NCI-H226 (cell line): ENCODE measurements around the gene FAM117A.

Experiments used
- DNase-seq: peaks from one replicate; pipeline ENCODE4 v3.0.0-alpha.2; 2015

FAM117A gene

GRCh38 chr17:49707246-49707607 is 56.7 kb downstream of the FAM117A start:
- DNase-seq = no peak

DNA sequence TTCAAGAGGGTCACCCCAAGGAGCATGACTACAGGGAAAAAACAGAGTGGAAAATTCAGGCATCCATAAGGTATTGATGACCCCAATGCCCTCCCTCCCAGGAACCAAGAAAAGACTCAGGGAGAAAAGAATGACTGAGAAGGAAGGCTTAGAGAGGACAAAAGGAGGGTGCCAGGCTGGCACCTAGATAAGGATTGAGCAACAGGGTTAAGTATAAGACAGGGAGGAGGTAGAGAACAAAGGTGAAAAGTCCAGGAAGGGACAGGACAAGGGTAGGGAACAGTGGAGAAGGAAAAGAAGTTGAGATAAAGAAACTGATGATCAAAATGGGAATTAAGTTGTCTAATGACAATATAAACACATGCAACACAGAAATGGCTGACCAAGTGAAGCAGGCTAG is 58.7 kb downstream of the FAM117A start:
- no peak for DNase-seq

DNA sequence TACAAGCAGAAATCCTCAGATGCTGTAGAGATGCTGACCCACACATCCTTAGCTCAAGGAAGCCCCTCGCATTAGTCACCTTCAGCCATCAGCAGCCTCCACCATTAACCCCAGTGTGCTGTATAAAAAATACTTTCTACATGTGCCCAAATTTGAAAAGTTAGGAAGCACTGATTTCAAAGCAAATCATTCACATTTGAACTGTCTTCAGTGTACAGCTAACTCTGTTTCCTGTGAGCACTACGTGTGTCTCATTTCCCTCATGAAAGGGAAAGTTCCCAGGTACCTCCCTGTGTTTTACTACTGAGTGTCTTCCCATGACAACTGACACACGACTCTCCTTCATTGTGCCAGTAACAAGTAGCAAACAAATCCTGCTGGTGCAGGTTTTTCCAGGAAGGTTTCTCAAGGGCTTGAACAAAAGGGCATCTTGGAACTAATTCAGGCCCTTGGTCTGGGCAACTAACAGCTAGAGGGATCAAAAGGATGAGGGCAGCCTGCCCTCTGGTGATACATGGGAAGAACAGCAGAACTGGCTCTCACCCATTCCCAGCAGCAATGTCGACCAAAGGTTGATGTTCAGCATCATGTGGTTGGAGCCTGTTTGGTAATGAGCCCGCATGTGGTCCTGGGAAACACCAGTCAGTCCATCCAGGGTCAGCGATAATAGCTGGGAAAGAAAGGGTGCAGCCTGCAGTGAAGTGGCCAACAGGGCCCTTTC is 60.2 kb downstream of the FAM117A start:
- peak; percentile 39 for DNase-seq

DNA sequence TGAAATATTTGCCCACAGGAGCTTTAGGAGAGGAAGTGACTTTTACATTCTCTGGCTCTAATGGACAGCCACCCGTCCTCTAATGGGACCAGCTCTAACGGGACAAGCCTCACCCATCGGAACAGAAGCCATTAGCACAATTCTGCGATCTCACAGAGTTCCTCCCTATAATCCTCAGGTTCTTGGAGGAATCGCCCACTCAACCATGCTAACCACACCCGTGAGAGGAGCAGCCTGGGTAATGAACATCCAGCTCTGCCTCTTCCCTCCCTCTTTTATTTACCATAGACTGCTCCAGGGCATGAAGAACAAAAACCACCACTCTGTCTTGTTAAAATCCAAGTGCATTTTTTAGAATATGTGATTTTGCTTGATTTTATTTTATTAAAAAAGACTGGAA is 63.0 kb downstream of the FAM117A start:
- no peak for DNase-seq

DNA sequence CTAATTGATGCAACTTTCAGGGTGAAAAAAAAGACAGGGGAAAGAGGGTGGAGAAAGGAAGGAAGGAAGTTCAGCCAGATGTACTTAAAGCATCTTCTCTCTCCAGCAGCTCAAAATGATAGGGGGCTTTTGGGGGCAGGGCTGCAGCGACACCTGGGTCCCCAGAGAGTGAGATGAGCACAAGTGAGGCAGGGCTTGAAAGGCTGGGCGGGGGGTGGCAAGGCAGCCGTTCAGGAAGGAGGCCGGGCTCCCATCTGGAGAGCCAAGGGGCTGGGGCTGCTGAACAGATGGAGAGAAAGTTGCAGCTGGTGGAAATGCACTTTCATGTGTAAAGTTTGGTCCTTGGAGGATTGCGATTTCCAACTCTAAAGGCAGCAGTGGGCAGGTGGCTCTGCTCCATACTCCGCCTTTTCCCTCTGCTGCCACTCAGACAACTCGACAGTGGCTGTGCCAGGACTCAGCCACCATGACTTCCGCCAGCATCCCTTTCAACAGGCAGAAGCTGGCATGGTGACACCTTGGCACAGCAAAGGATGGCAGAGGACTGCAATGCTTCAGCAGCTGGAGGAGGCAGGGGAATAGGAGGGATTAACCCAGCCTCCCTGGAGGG is 63.9 kb downstream of the FAM117A start:
- no peak for DNase-seq

- no peak for DNase-seq
Observed at GRCh38 chr17:49698005-49698404, 65.9 kb downstream of the FAM117A start.

- no peak for DNase-seq
Observed at GRCh38 chr17:49696233-49696761, 67.6 kb downstream of the FAM117A start.

- DNase-seq = no peak
Observed at GRCh38 chr17:49695698-49696232, 68.2 kb downstream of the FAM117A start.

- no peak for DNase-seq
Observed at GRCh38 chr17:49694847-49695697, 68.9 kb downstream of the FAM117A start.

DNA sequence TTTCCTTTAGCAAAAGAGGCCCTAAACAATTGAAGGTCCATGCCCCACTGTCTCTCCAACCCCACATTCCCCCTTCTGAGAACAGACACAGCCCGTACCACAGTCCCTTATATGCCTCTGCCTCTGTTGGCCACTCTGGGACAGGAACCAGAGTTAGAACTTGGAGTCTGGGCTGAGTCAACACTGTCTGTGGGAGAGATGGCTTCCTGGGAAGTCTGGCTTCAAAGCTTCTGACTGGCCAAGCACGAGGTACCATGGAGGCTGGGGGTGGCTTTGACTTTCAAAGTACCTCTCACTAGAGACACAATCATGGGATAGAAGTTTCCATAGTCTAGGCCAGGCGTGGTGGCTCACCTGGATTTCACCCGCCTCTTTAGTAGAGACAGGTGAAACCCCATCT is 71.2 kb downstream of the FAM117A start:
- DNase-seq = no peak

GRCh38 chr17:49691677-49692191 is 72.2 kb downstream of the FAM117A start:
- no peak for DNase-seq

GRCh38 chr17:49691086-49691676 is 72.8 kb downstream of the FAM117A start:
- DNase-seq = no peak

DNA sequence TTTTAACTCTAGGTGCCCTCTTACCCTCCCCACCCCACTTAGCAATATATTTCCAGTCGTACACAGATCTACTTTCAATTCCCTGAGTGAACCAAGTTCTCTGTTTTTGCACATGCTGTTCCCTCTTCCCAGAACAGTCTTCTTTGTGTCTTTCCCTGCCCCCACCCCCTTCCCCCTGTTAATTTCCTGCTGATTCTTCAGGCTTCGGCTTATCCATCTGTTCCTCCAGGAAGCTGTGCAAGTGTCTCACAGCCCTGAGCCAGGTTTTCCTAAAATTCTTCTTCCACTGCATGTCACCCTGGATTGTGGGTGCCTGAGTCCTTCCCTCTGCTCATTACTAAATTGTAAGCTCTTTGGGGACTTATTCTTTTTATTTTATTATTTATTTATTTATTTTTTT is 73.7 kb downstream of the FAM117A start:
- no peak for DNase-seq

- no peak for DNase-seq
Observed at GRCh38 chr17:49688848-49689247, 75.1 kb downstream of the FAM117A start.

DNA sequence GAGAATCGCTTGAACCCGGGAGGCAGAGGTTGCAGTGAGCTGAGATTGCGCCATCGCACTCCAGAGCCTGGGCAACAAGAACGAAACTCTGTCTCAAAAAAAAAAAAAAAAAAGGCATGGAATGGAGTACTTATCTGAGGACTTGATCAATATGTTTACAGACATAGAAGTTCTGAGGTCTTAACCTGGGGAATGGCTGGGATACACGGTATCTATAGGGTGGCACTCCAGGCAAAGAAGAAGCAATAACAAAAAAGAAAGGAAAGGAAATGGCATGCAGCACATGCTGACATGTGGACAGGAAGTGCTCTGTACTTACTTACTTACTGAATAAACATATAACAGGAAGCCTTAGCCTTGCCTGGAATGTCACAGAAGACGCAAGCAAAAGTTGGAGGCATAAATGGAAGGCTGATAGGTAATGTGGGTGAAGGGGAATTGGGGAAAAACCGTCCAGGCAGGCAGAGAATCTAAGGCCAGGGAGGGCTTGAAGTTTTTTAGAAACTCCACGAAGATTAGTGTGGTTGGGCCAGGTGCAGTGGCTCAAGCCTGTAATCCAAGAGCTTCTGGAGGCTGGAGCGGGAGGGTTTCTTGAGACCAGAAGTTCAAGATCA is 75.9 kb downstream of the FAM117A start:
- no peak for DNase-seq

DNA sequence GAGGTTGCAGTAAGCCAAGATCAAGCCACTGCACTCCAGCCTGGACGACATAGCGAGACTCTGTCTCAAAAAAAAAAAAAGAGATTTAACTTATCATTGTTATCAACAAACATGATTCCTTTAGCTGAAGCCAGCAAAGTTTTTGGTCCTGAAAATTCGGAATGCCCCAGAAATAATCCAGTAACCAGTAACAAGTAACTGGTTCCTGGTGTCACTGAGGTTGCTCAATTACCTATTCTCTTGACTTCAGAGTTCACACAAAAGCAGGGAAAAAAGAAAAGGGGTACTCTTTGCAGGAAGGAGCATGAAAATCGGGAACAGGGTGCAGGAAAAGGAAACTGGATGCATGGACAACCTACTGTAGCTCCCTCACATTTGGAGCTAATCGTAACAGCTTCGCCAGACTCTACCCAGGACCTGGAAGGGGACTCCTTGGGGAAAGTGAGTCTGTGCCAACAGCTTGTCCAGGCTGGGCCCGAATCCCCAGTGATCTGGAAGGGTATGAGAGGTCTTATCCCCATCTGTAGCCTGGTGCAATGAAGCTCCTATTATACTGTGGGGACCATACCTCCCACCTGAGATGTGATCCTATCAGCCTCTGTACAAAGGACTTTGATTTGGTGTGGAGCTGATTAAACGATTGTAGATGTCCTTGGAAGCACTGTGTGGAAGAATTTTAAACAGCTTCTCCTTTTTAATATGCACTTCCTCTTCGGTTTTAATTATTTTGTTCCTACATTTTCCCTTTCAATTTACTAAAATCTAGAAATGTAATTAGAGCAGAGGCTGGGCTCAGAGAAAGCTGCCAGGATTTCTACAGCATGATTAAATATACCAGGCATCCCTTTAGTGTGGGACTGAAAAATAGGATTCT is 82.6 kb downstream of the FAM117A start:
- DNase-seq = no peak

DNA sequence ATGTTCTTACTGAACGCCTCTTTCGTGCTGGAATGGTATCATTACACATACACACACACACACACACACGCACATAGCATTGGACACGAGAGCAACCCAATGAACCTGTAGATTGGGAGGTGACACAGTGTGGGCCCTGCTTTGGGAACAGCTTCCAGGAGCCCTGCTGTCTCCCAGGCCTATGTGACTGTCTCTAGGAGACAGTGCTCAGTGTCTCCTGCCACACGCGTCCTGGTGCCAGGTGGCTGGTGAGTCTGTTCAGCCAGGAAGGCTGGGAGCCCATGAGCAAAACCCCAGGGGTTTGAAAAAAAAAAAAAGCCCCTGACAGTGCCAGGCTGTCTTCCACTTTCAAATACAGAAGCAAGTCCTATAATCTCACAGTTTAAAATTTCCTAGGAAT is 83.6 kb downstream of the FAM117A start:
- DNase-seq = no peak

GRCh38 chr17:49677933-49678847 is 85.7 kb downstream of the FAM117A start, which contains the start of gene SPOP:
SPOP (minus strand) TSS chr17:49678097; CDS start chr17:49622810, 55,287 bp downstream.
- DNase-seq = peak; percentile 97

- DNase-seq = peak; percentile 81
Observed at GRCh38 chr17:49677134-49677932, 86.6 kb downstream of the FAM117A start.
